Lung (tissue), 12 donors: Measurements from ENCODE around the gene ARHGEF9. TPM values are rescaled to one million over a fixed set of nuclear protein-coding genes. Genes with fewer than 3 reads are reported as not detected.

Experiments
- ATAC-seq: fragments of 200-7000 bp; cut with Tn5 transposase; one replicate; pipeline ENCODE4 v1.9.1; 2020; ENCODE audit warnings: moderate number of reproducible peaks; ENCODE audit not compliant: insufficient read depth, low FRiP score
- DNase-seq, 3 donors: peaks; one replicate each; pipeline ENCODE4 v3.0.0-alpha.2; 2013 to 2017
- H3K27ac ChIP-seq, 2 donors: one replicate each; pipeline ENCODE4 v1.5.1; 2013; ENCODE audit warnings: mild to moderate bottlenecking in 2 of 2, moderate library complexity in 2 of 2, control low read depth in 1 of 2, inconsistent platforms in 1 of 2, low read depth in 1 of 2, low read length in 1 of 2
- H3K27me3 ChIP-seq, 3 donors: one replicate each; pipeline ENCODE4 v1.5.1; 2013; ENCODE audit warnings: low read length in 2 of 3; ENCODE audit not compliant: control insufficient read depth in 3 of 3, insufficient read depth in 3 of 3
- H3K36me3 ChIP-seq, 4 donors: one replicate each; pipeline ENCODE4 v1.5.1; 2013; ENCODE audit warnings: low read length in 4 of 4, mild to moderate bottlenecking in 1 of 4, moderate library complexity in 1 of 4; ENCODE audit not compliant: control insufficient read depth in 4 of 4, insufficient read depth in 4 of 4
- H3K4me1 ChIP-seq, 5 donors: one replicate each; pipeline ENCODE4 v1.5.1; 2013; ENCODE audit warnings: low read length in 5 of 5, mild to moderate bottlenecking in 2 of 5, moderate library complexity in 1 of 5; ENCODE audit not compliant: control insufficient read depth in 5 of 5, insufficient read depth in 5 of 5
- H3K4me3 ChIP-seq: one replicate; pipeline ENCODE4 v1.5.1; 2013; ENCODE audit warnings: mild to moderate bottlenecking, control low read depth, moderate library complexity
- H3K9ac ChIP-seq, 2 donors: one replicate each; pipeline ENCODE4 v1.5.1; 2013; ENCODE audit warnings: low read length in 2 of 2, control low read depth in 1 of 2; ENCODE audit not compliant: insufficient read depth in 1 of 2
- H3K9me3 ChIP-seq, 4 donors: one replicate each; pipeline ENCODE4 v1.5.1; 2013; ENCODE audit warnings: low read length in 3 of 4, mild to moderate bottlenecking in 1 of 4, moderate library complexity in 1 of 4; ENCODE audit not compliant: control insufficient read depth in 4 of 4, insufficient read depth in 3 of 4
- CTCF ChIP-seq: IDR thresholded peaks from 2 replicates; pipeline ENCODE4 v1.5.1; 2012; ENCODE audit warnings: mild to moderate bottlenecking; ENCODE audit errors: control extremely low read depth, extremely low read depth
- WGBS, 2 donors: extraction: QIAGEN DNeasy Blood & Tissue Kit; methylation state at CpG; one replicate each; pipeline ENCODE4 v1.1.7; 2013; 5-methylcytosine and 5-hydroxymethylcytosine counted together
- polyA plus RNA-seq, 2 donors: library from polyadenylated mRNA; stranded (reverse); fragments of 200-250 nt; gene quantifications; one replicate each; pipeline ENCODE4 v1.2.1, GENCODE V29; 2013
- total RNA-seq, 2 donors: library from RNA; depleted of rRNA in 1 of 2; stranded (reverse); fragments of >200 nt in 1 of 2; gene quantifications; one replicate each; pipeline ENCODE4 v1.2.1, GENCODE V29; 2014 to 2021
- donor health status: control.
- donor health status: control.
- donor health status: Bipolar disorder and iron deficiency.
- donor health status: healthy.
- donor health status: DM: yes; HTN: yes; CAD: no.

ARHGEF9 gene
- total and polyA plus RNA-seq, 4 donors = 5.8 to 25.5 (median 18.5) TPM

- Histone ChIP-seq H3K9me3 (peaks cover 0 to 2% (median 0%) of the 10 kb centered on the region in 4 donors), H3K27me3 (no peaks in the 10 kb centered on the region), H3K27ac (no peak overlapping the region), H3K4me1 (peaks cover 2 to 34% (median 9%) of the 10 kb centered on the region in 5 donors), H3K36me3 (no peaks in the 10 kb centered on the region), H3K9ac (no peak overlapping the region), H3K4me3 (no peak overlapping the region)
- no peak for TF ChIP-seq CTCF
- DNase-seq (no peak), ATAC-seq (no peak)
- 74 to 100% methylated on average over 2 of the region's 2 CpGs for whole genome bisulfite sequencing, 2 donors
These were observed 33.5 kb downstream of the ARHGEF9 start for GRCh38 chrX:63751481-63751880.

GRCh38 chrX:63750811-63751210, 34.2 kb downstream of the ARHGEF9 start:
- peaks cover 0 to 2% (median 0%) of the 10 kb centered on the region in 4 donors for H3K9me3 ChIP-seq
- no peaks in the 10 kb centered on the region for H3K27me3 ChIP-seq
- TF ChIP-seq CTCF = no peak
- no peak overlapping the region for H3K4me3 ChIP-seq
- H3K4me1 ChIP-seq = peaks cover 2 to 39% (median 9%) of the 10 kb centered on the region in 5 donors
- no peaks in the 10 kb centered on the region for H3K36me3 ChIP-seq
- no peak for ATAC-seq
- no peak for DNase-seq
- H3K9ac ChIP-seq = no peak overlapping the region
- 61 to 74% methylated on average over 3 of the region's 3 CpGs for WGBS, 2 donors
- H3K27ac ChIP-seq = no peak overlapping the region

- WGBS, 2 donors = 51 to 70% methylated on average over 2 of the region's 2 CpGs
- no peak overlapping the region for H3K4me3 ChIP-seq
- no peaks in the 10 kb centered on the region for H3K36me3 ChIP-seq
- peaks cover 0 to 47% (median 5%) of the 10 kb centered on the region in 5 donors for H3K4me1 ChIP-seq
- peaks cover 0 to 2% (median 0%) of the 10 kb centered on the region in 4 donors for H3K9me3 ChIP-seq
- TF ChIP-seq CTCF = no peak
- no peaks in the 10 kb centered on the region for H3K27me3 ChIP-seq
- H3K27ac ChIP-seq = peak overlapping the region in 1 of 2 donors; percentile 53
- DNase-seq = peak in 1 of 3 donors; percentile 31
- H3K9ac ChIP-seq = no peak overlapping the region
- ATAC-seq = no peak
These were observed 37.7 kb downstream of the ARHGEF9 start for GRCh38 chrX:63747331-63747730.

GRCh38 chrX:63746715-63747114, 38.3 kb downstream of the ARHGEF9 start:
- H3K27me3 ChIP-seq = no peaks in the 10 kb centered on the region
- ATAC-seq (no peak), DNase-seq (no peak)
- H3K4me3 ChIP-seq = no peak overlapping the region
- peaks cover 0 to 41% (median 5%) of the 10 kb centered on the region in 5 donors for H3K4me1 ChIP-seq
- peaks cover 0 to 2% (median 0%) of the 10 kb centered on the region in 4 donors for H3K9me3 ChIP-seq
- 36 to 47% methylated on average over 3 of the region's 3 CpGs for WGBS, 2 donors
- H3K9ac ChIP-seq = no peak overlapping the region
- TF ChIP-seq CTCF = no peak
- peak overlapping the region in 1 of 2 donors; percentile 53 for H3K27ac ChIP-seq
- no peaks in the 10 kb centered on the region for H3K36me3 ChIP-seq
